Prostate gland (tissue), 2 donors: Measurements from ENCODE around the gene SMIM44. TPM values are rescaled to one million over a fixed set of nuclear protein-coding genes. Genes with fewer than 3 reads are reported as not detected.
"Not testable (repeated sequence)": the region's sequence is repeated elsewhere in the genome, so short reads cannot be mapped to it uniquely, and the experiment has no call there.

Experiments used
- DNase-seq: peaks from one replicate; pipeline ENCODE4 v3.0.0-alpha.2; 2019; ENCODE audit warnings: low spot score
- H3K27ac ChIP-seq, 2 donors: fragments of 200-600 bp; sonication (generic); 2 replicates each; pipeline ENCODE4 v1.5.1; 2017 to 2019
- H3K27me3 ChIP-seq: fragments of 200-600 bp; sonication (generic); replicated peaks from 2 replicates; pipeline ENCODE4 v1.5.1; 2019; ENCODE audit not compliant: insufficient read depth
- H3K36me3 ChIP-seq, 2 donors: fragments of 200-600 bp; sonication (generic); 1 replicate in 1 of 2; 2 replicates in 1 of 2; pipeline versions ENCODE4 v1.5.1 to v1.8.1; 2017 to 2019
- H3K4me1 ChIP-seq: fragments of 200-600 bp; sonication (generic); replicated peaks from 2 replicates; pipeline ENCODE4 v1.5.1; 2019
- H3K4me3 ChIP-seq, 2 donors: fragments of 200-600 bp; sonication (generic); 2 replicates each; pipeline ENCODE4 v1.5.1; 2017 to 2019
- H3K9me3 ChIP-seq: fragments of 200-600 bp; sonication (generic); 2 replicates; pipeline ENCODE4 v1.5.1; 2017
- POLR2A ChIP-seq: fragments of 450-650 bp; IDR thresholded peaks from one replicate; pipeline ENCODE4 v1.6.1; 2016; ENCODE audit warnings: antibody characterized with exemption, mild to moderate bottlenecking
- POLR2AphosphoS5 ChIP-seq: sonication (generic); formaldehyde crosslinking; IDR thresholded peaks from one replicate; pipeline ENCODE4 v1.6.1; 2017; ENCODE audit warnings: antibody characterized with exemption
- WGBS: methylation state at CpG from one replicate; pipeline ENCODE4 v1.1.5; 2018; 5-methylcytosine and 5-hydroxymethylcytosine counted together
- intact Hi-C: fragments of 100-400 bp; cut with DNase I; formaldehyde crosslinking; loops from one replicate; pipeline ENCODE4 v1.14.2; 2022
- total RNA-seq, 2 donors: library from RNA; depleted of rRNA; stranded (reverse); fragments of >200 nt; gene quantifications; one replicate each; pipeline ENCODE4 v1.1.0, GENCODE V29; 2016
- TF ChIP-seq, protein P1 (sequence below), 4 experiments: fragments of 200-600 bp in 2 of 4; fragments of 450-650 bp in 2 of 4; sonication (generic) in 2 of 4; IDR thresholded peaks; 1 replicate in 3 of 4; 2 replicates in 1 of 4; pipeline ENCODE4 v1.5.1; 2016 to 2019; ENCODE audit warnings: antibody characterized with exemption in 4 of 4, mild to moderate bottlenecking in 2 of 4, moderate library complexity in 2 of 4

The SMIM44 gene
- 1 to 10 TPM in 1 of 2 donors, not detected in 1; 1.7 TPM for total RNA-seq

DNA sequence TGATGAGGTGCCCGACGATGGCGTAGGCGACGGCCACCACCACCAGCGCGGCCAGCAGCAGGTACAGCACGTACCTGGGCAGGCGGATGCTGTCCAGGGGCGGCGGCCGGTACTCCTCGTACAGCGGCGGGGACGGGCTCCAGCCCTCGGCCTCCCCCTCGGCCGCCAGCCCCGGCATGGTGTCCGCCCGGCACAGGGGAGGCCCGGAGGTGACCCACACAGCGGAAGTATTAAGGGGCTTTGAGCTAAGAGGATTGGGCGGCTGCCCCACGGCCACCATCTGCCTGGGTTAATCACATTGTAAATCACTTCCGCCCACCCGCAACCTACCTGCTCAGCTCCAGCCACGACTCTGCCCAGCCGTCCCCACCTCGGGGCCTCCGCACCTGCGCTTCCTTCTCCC lies at the start of gene SMIM44:
Gene SMIM44 (minus strand): TSS at position 216 of the 403 bp plus-strand sequence. CDS start 38 bp downstream, at position 178.
- intact Hi-C loops: no loop called here
- WGBS: 49% methylated on average over 26 of the region's 33 CpGs

DNA sequence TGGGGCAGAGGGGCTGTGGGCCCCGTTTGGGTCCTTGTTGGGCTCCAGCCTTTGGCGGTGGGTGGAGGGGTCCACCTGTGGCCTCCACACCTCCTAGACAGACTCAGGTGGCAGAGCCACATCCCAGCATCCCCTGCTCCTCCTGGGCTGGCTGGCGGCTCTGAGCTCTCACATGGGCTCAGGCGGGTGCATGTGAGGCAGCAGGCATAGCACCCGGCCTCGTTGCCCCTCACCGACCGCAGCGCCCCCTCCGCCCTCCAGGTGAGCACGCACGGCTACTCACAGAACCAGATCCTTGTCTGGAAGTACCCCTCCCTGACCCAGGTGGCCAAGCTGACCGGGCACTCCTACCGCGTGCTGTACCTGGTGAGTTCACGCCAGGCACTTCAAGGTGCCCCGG lies 49.8 kb upstream of the SMIM44 start:
- peaks cover 9 to 11% of the 10 kb centered on the region in 2 donors for H3K36me3 ChIP-seq
- no peak overlapping the region for H3K27ac ChIP-seq
- H3K27me3 ChIP-seq: no peaks in the 10 kb centered on the region
- intact Hi-C loops: no loop called here
- TF ChIP-seq POLR2A (no peak), POLR2AphosphoS5 (no peak)
- TF ChIP-seq, protein P1, sequence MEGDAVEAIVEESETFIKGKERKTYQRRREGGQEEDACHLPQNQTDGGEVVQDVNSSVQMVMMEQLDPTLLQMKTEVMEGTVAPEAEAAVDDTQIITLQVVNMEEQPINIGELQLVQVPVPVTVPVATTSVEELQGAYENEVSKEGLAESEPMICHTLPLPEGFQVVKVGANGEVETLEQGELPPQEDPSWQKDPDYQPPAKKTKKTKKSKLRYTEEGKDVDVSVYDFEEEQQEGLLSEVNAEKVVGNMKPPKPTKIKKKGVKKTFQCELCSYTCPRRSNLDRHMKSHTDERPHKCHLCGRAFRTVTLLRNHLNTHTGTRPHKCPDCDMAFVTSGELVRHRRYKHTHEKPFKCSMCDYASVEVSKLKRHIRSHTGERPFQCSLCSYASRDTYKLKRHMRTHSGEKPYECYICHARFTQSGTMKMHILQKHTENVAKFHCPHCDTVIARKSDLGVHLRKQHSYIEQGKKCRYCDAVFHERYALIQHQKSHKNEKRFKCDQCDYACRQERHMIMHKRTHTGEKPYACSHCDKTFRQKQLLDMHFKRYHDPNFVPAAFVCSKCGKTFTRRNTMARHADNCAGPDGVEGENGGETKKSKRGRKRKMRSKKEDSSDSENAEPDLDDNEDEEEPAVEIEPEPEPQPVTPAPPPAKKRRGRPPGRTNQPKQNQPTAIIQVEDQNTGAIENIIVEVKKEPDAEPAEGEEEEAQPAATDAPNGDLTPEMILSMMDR (IDR thresholded peaks at IDR 0.05): no peak
- no peak overlapping the region for H3K4me3 ChIP-seq
- H3K9me3 ChIP-seq: no peaks in the 10 kb centered on the region
- no peaks in the 10 kb centered on the region for H3K4me1 ChIP-seq
- DNase-seq: no peak
- WGBS: 80% methylated on average over 16 of the region's 17 CpGs

More for the DNA sequence above, at the start of gene SMIM44:
- H3K4me1 ChIP-seq: no peaks in the 10 kb centered on the region
- H3K36me3 ChIP-seq: no peaks in the 10 kb centered on the region
- H3K27me3 ChIP-seq: no peaks in the 10 kb centered on the region
- DNase-seq: peak; percentile 40
- peak within 1 kb of the TSS; percentile 15 to 17 for H3K4me3 ChIP-seq
- TF ChIP-seq POLR2AphosphoS5: no peak
- TF ChIP-seq, protein P1 (IDR thresholded peaks at IDR 0.05): no peak
- TF ChIP-seq POLR2A: no peak
- H3K27ac ChIP-seq: peak within 1 kb of the TSS; percentile 36 to 49
- H3K9me3 ChIP-seq: no peaks in the 10 kb centered on the region

- Histone ChIP-seq H3K27ac (no peak overlapping the region), H3K9me3 (no peaks in the 10 kb centered on the region), H3K27me3 (no peaks in the 10 kb centered on the region), H3K36me3 (peaks cover 17 to 19% of the 10 kb centered on the region in 2 donors), H3K4me3 (no peak overlapping the region), H3K4me1 (no peaks in the 10 kb centered on the region)
- TF ChIP-seq POLR2AphosphoS5 (no peak), POLR2A (no peak)
- TF ChIP-seq, protein P1 (IDR thresholded peaks at IDR 0.05): no peak
- DNase-seq: no peak
- intact Hi-C loops: no loop called here
- WGBS: 90% methylated on average over 22 of the region's 33 CpGs
Measured at GRCh38 chr19:3532154-3532786, 49.0 kb upstream of the SMIM44 start.

GRCh38 chr19:3531716-3532115 lies 48.5 kb upstream of the SMIM44 start:
- DNase-seq: no peak
- H3K9me3 ChIP-seq: no peaks in the 10 kb centered on the region
- 85% methylated on average over 28 of the region's 29 CpGs for WGBS
- H3K27ac ChIP-seq: no peak overlapping the region
- H3K4me1 ChIP-seq: no peaks in the 10 kb centered on the region
- TF ChIP-seq, protein P1 (IDR thresholded peaks at IDR 0.05): no peak
- TF ChIP-seq POLR2A (no peak), POLR2AphosphoS5 (no peak)
- no peaks in the 10 kb centered on the region for H3K27me3 ChIP-seq
- H3K36me3 ChIP-seq: peaks cover 21 to 22% of the 10 kb centered on the region in 2 donors
- intact Hi-C loops: no loop called here
- H3K4me3 ChIP-seq: no peak overlapping the region

DNA sequence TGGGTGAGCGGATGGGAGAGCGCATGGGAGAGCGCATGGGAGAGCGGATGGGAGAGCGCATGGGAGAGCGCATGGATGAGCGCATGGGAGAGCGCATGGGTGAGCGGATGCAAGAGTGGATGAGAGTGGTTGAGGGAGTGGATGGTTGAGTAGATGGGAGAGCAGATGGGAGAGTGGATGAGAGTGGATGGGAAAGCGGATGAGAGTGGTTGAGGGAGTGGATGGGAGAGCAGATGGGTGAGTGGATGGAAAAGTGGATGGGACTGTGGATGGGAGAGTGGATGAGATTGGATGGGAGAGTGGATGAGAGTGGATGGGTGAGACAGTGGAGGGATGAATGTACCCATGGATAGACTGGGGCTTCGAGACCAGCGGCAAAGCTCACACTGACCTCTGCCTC lies 47.1 kb upstream of the SMIM44 start:
- H3K4me3 ChIP-seq: no peak overlapping the region
- TF ChIP-seq POLR2AphosphoS5: no peak
- TF ChIP-seq, protein P1 (IDR thresholded peaks at IDR 0.05): no peak
- TF ChIP-seq POLR2A: no peak
- no peaks in the 10 kb centered on the region for H3K9me3 ChIP-seq
- peaks cover 21 to 32% of the 10 kb centered on the region in 2 donors for H3K36me3 ChIP-seq
- H3K4me1 ChIP-seq: no peaks in the 10 kb centered on the region
- H3K27me3 ChIP-seq: no peaks in the 10 kb centered on the region
- DNase-seq: no peak
- no peak overlapping the region for H3K27ac ChIP-seq
- intact Hi-C loops: no loop called here
- 93% methylated on average over 12 of the region's 12 CpGs for WGBS

DNA sequence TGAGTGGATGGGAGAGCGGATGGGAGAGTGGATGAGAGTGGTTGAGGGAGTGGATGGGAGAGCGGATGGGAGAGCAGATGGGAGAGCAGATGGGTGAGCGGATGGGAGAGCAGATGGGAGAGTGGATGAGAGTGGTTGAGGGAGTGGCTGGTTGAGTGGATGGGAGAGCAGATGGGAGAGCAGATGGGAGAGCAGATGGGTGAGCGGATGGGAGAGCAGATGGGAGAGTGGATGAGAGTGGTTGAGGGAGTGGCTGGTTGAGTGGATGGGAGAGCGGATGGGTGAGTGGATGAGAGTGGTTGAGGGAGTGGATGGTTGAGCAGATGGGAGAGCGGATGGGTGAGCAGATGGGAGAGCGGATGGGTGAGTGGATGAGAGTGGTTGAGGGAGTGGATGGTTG lies 46.1 kb upstream of the SMIM44 start:
- H3K4me1 ChIP-seq, H3K27me3 ChIP-seq, H3K27ac ChIP-seq, H3K9me3 ChIP-seq, intact Hi-C loops, H3K4me3 ChIP-seq, DNase-seq: not testable (repeated sequence)
- H3K36me3 ChIP-seq: peaks cover 21 to 32% of the 10 kb centered on the region in 2 donors
- WGBS: 94% methylated on average over 7 of the region's 7 CpGs
